T-cell (primary cell): ENCODE measurements around the gene GLI2. TPM values are rescaled to one million over a fixed set of nuclear protein-coding genes. Genes with fewer than 3 reads are reported as not detected.
A peak's percentile ranks its signal among the peaks of the same experiment; 100 is the strongest.

Source experiments
- ATAC-seq, 4 experiments: fragments of 200-7000 bp in 3 of 4; fragments of 150-1000 bp in 1 of 4; cut with Tn5 transposase; replicated peaks in 1 of 4; 1 replicate in 3 of 4; 2 replicates in 1 of 4; pipeline ENCODE4 v1.10.0; 2021; ENCODE audit warnings: moderate library complexity in 3 of 4, mild to moderate bottlenecking in 2 of 4, moderate number of reproducible peaks in 1 of 4
- CTCF ChIA-PET, 2 donors: fragments of 300-600 bp; sonication (Branson Sonifier 250); formaldehyde crosslinking; loops; one replicate each; lab custom pipeline; 2022; ENCODE audit warnings: antibody characterized with exemption in 2 of 2; lab: Charles Lee
- POLR2A ChIA-PET, 2 donors: fragments of 300-600 bp; sonication (Branson Sonifier 250); formaldehyde crosslinking; loops; one replicate each; lab custom pipeline; 2022; ENCODE audit warnings: antibody characterized with exemption in 2 of 2; lab: Charles Lee
- DNase-seq, 35 experiments: peaks; one replicate each; pipeline versions ENCODE4 v3.0.0 to v3.0.0-alpha.2; 2013 to 2023
- H3K27ac ChIP-seq: one replicate; pipeline ENCODE4 v1.5.1; 2013; ENCODE audit warnings: low read length
- H3K27me3 ChIP-seq, 2 experiments: replicated peaks in 1 of 2; 1 replicate in 1 of 2; 2 replicates in 1 of 2; pipeline versions ENCODE4 v1.6.1 to v1.7.0; 2013; ENCODE audit warnings: low read length in 1 of 2, mixed read lengths in 1 of 2; ENCODE audit not compliant: control insufficient read depth in 2 of 2, insufficient read depth in 2 of 2; ENCODE audit errors: extremely low read depth in 1 of 2
- H3K36me3 ChIP-seq, 2 donors: 1 replicate in 1 of 2; 2 replicates in 1 of 2; pipeline versions ENCODE4 v1.6.1 to v1.7.0; 2013; ENCODE audit warnings: low read length in 1 of 2; ENCODE audit not compliant: control insufficient read depth in 2 of 2, insufficient read depth in 1 of 2; ENCODE audit errors: extremely low read depth in 1 of 2
- H3K4me1 ChIP-seq, 2 experiments: 1 replicate in 1 of 2; 2 replicates in 1 of 2; pipeline versions ENCODE4 v1.6.1 to v1.7.0; 2013; ENCODE audit warnings: low read length in 2 of 2, mixed read lengths in 1 of 2; ENCODE audit not compliant: insufficient read depth in 2 of 2, control insufficient read depth in 1 of 2; ENCODE audit errors: extremely low read depth in 1 of 2
- H3K4me3 ChIP-seq, 2 donors: 1 replicate in 1 of 2; 2 replicates in 1 of 2; pipeline versions ENCODE4 v1.5.1 to v1.7.0; 2013; ENCODE audit warnings: mild to moderate bottlenecking in 2 of 2, low read length in 1 of 2, moderate library complexity in 1 of 2; ENCODE audit not compliant: control insufficient read depth in 1 of 2; ENCODE audit errors: extremely low read depth in 1 of 2
- H3K9me3 ChIP-seq: 2 replicates; pipeline ENCODE4 v1.7.0; 2013
- H3K27ac Mint-ChIP-seq, 2 donors: one replicate each; pipeline ENCODE4 v1.8.0; 2020 to 2021; ENCODE audit warnings: mild to moderate bottlenecking in 2 of 2, mixed read lengths in 2 of 2
- H3K27me3 Mint-ChIP-seq, 2 donors: one replicate each; pipeline ENCODE4 v1.8.0; 2021 to 2022; ENCODE audit warnings: mixed read lengths in 2 of 2
- H3K36me3 Mint-ChIP-seq: one replicate; pipeline ENCODE4 v1.8.0; 2021; ENCODE audit warnings: mixed read lengths
- H3K4me1 Mint-ChIP-seq, 3 donors: one replicate each; pipeline ENCODE4 v1.8.0; 2020 to 2022; ENCODE audit warnings: mixed read lengths in 3 of 3, mild to moderate bottlenecking in 1 of 3
- H3K4me3 Mint-ChIP-seq, 3 donors: one replicate each; pipeline ENCODE4 v1.8.0; 2020 to 2022; ENCODE audit warnings: mild to moderate bottlenecking in 3 of 3, mixed read lengths in 3 of 3, moderate library complexity in 3 of 3
- H3K9me3 Mint-ChIP-seq, 3 donors: one replicate each; pipeline ENCODE4 v1.8.0; 2020 to 2022; ENCODE audit warnings: mixed read lengths in 3 of 3
- WGBS: methylation state at CpG from one replicate; pipeline ENCODE4 v1.1.5; 2013; ENCODE audit warnings: missing lambda C conversion rate; ENCODE audit not compliant: insufficient coverage; 5-methylcytosine and 5-hydroxymethylcytosine counted together
- total RNA-seq, 35 experiments: library from RNA in 6 of 35; stranded (reverse) in 6 of 35; fragments of 120-200 nt in 1 of 35; gene quantifications; one replicate each; pipeline versions ENCODE4 v1.2.1 to v1.2.4 and lab custom pipeline; 2013 to 2026

GLI2 gene
- total RNA-seq, 5 donors from 2014 or later (not counting 1 experiment from before 2014, with no cell fraction given): 0.25 TPM; not detected in 4

GRCh38 chr2:120747706-120748105 lies 12.0 kb downstream of the GLI2 start:
- Mint-ChIP-seq H3K4me1 (no peaks in the 10 kb centered on the region), H3K27ac (no peak overlapping the region), H3K36me3 (no peaks in the 10 kb centered on the region), H3K9me3 (no peaks in the 10 kb centered on the region), H3K4me3 (no peak overlapping the region), H3K27me3 (peaks cover 16 to 19% of the 10 kb centered on the region in 2 donors)
- WGBS: 100% methylated on average over 1 of the region's 7 CpGs
- ATAC-seq: no peak
- H3K4me3 ChIP-seq: no peak overlapping the region
- H3K36me3 ChIP-seq: no peaks in the 10 kb centered on the region
- H3K9me3 ChIP-seq: no peaks in the 10 kb centered on the region
- POLR2A ChIA-PET: no interaction called here
- H3K27me3 ChIP-seq: peaks cover 7 to 14% of the 10 kb centered on the region in 2 experiments
- CTCF ChIA-PET: no interaction called here
- no peak overlapping the region for H3K27ac ChIP-seq
- H3K4me1 ChIP-seq: no peaks in the 10 kb centered on the region
- DNase-seq: no peak

GRCh38 chr2:120748310-120748709 lies 12.6 kb downstream of the GLI2 start:
- WGBS: 78% methylated on average over 2 of the region's 3 CpGs
- Histone ChIP-seq H3K9me3 (no peaks in the 10 kb centered on the region), H3K27me3 (peaks cover 7 to 10% of the 10 kb centered on the region in 2 experiments), H3K36me3 (no peaks in the 10 kb centered on the region), H3K27ac (no peak overlapping the region), H3K4me1 (no peaks in the 10 kb centered on the region), H3K4me3 (no peak overlapping the region)
- DNase-seq (no peak), ATAC-seq (no peak)
- no peaks in the 10 kb centered on the region for H3K36me3 Mint-ChIP-seq
- no peaks in the 10 kb centered on the region for H3K9me3 Mint-ChIP-seq
- ChIA-PET CTCF (no interaction called here), POLR2A (no interaction called here)
- no peak overlapping the region for H3K4me3 Mint-ChIP-seq
- peaks cover 12 to 13% of the 10 kb centered on the region in 2 donors for H3K27me3 Mint-ChIP-seq
- no peaks in the 10 kb centered on the region for H3K4me1 Mint-ChIP-seq
- H3K27ac Mint-ChIP-seq: no peak overlapping the region

GRCh38 chr2:120748741-120749140 lies 13.1 kb downstream of the GLI2 start:
- Mint-ChIP-seq H3K27me3 (peaks cover 10 to 11% of the 10 kb centered on the region in 2 donors), H3K9me3 (no peaks in the 10 kb centered on the region), H3K4me3 (no peak overlapping the region), H3K36me3 (no peaks in the 10 kb centered on the region), H3K4me1 (no peaks in the 10 kb centered on the region), H3K27ac (no peak overlapping the region)
- ATAC-seq (no peak), DNase-seq (no peak)
- no peaks in the 10 kb centered on the region for H3K36me3 ChIP-seq
- H3K27ac ChIP-seq: no peak overlapping the region
- H3K4me1 ChIP-seq: no peaks in the 10 kb centered on the region
- ChIA-PET CTCF (no interaction called here), POLR2A (no interaction called here)
- peaks cover 7% of the 10 kb centered on the region in 2 experiments for H3K27me3 ChIP-seq
- no peaks in the 10 kb centered on the region for H3K9me3 ChIP-seq
- H3K4me3 ChIP-seq: no peak overlapping the region

GRCh38 chr2:120749506-120750431 lies 14.1 kb downstream of the GLI2 start:
- Mint-ChIP-seq H3K4me3 (no peak overlapping the region), H3K4me1 (no peaks in the 10 kb centered on the region), H3K27ac (no peak overlapping the region), H3K9me3 (no peaks in the 10 kb centered on the region), H3K27me3 (peaks cover 1 to 5% of the 10 kb centered on the region in 2 donors), H3K36me3 (no peaks in the 10 kb centered on the region)
- Histone ChIP-seq H3K4me1 (no peaks in the 10 kb centered on the region), H3K9me3 (no peaks in the 10 kb centered on the region), H3K27me3 (peaks cover 6% of the 10 kb centered on the region in 2 experiments), H3K36me3 (no peaks in the 10 kb centered on the region), H3K4me3 (no peak overlapping the region), H3K27ac (no peak overlapping the region)
- no peak for ATAC-seq
- POLR2A ChIA-PET: no interaction called here
- CTCF ChIA-PET: interaction anchor here in 1 of 2 donors (0.5 kb wide), 1 partner anchor 18 kb away, joined by 3 read pairs; no protein-coding TSS in a partner anchor
- DNase-seq: peak in 1 of 35 experiments; percentile 12
- 83% methylated on average over 2 of the region's 11 CpGs for WGBS

GRCh38 chr2:120750488-120751210 lies 15.0 kb downstream of the GLI2 start:
- peak in 1 of 35 experiments; percentile 23 for DNase-seq
- CTCF ChIA-PET: no interaction called here
- 88% methylated on average over 11 of the region's 13 CpGs for WGBS

GRCh38 chr2:120751553-120751952 lies 15.9 kb downstream of the GLI2 start:
- no peaks in the 10 kb centered on the region for H3K36me3 Mint-ChIP-seq
- peaks cover 0 to 1% of the 10 kb centered on the region in 2 donors for H3K27me3 Mint-ChIP-seq
- no peaks in the 10 kb centered on the region for H3K9me3 Mint-ChIP-seq

More at GRCh38 chr2:120750488-120751210, 15.0 kb downstream of the GLI2 start:
- POLR2A ChIA-PET: no interaction called here
- H3K4me3 Mint-ChIP-seq: no peak overlapping the region
- Histone ChIP-seq H3K9me3 (no peaks in the 10 kb centered on the region), H3K4me1 (no peaks in the 10 kb centered on the region), H3K36me3 (no peaks in the 10 kb centered on the region), H3K4me3 (no peak overlapping the region), H3K27me3 (peaks cover 0 to 6% of the 10 kb centered on the region in 2 experiments), H3K27ac (no peak overlapping the region)
- H3K4me1 Mint-ChIP-seq: no peaks in the 10 kb centered on the region
- H3K27me3 Mint-ChIP-seq: peaks cover 0 to 1% of the 10 kb centered on the region in 2 donors
- no peaks in the 10 kb centered on the region for H3K36me3 Mint-ChIP-seq
- H3K27ac Mint-ChIP-seq: no peak overlapping the region
- no peaks in the 10 kb centered on the region for H3K9me3 Mint-ChIP-seq
- no peak for ATAC-seq

More at GRCh38 chr2:120751553-120751952, 15.9 kb downstream of the GLI2 start:
- Histone ChIP-seq H3K27me3 (peaks cover 0 to 6% of the 10 kb centered on the region in 2 experiments), H3K4me1 (no peaks in the 10 kb centered on the region), H3K36me3 (no peaks in the 10 kb centered on the region), H3K27ac (no peak overlapping the region), H3K9me3 (no peaks in the 10 kb centered on the region), H3K4me3 (no peak overlapping the region)
- Mint-ChIP-seq H3K4me3 (no peak overlapping the region), H3K27ac (no peak overlapping the region), H3K4me1 (no peaks in the 10 kb centered on the region)
- POLR2A ChIA-PET: no interaction called here
- CTCF ChIA-PET: no interaction called here
- DNase-seq: no peak
- WGBS: 40% methylated on average over 1 of the region's 1 CpG
- no peak for ATAC-seq
